GM12878 (cell line): ENCODE results near the gene TCF7L1. TPM values are rescaled to one million over a fixed set of nuclear protein-coding genes. Genes with fewer than 3 reads are reported as not detected.

Source experiments
- ATAC-seq: fragments of 200-7000 bp; cut with Tn5 transposase; 3 replicates; pipeline ENCODE4 v1.9.1; 2020; ENCODE audit warnings: mild to moderate bottlenecking, moderate library complexity
- BruUV-seq: library from RNA; stranded (reverse); fragments of 400-500 nt; replicated peaks from 2 replicates; lab custom pipeline; 2021; lab: Mats Ljungman, UMichigan
- CTCF ChIA-PET: fragments of 300-600 bp; sonication (Branson Sonifier 250); formaldehyde crosslinking; extraction: SDS; loops from one replicate; lab custom pipeline; 2021; ENCODE audit warnings: inconsistent platforms; lab: Yijun Ruan, JAX
- POLR2A ChIA-PET: fragments of 350-600 bp; formaldehyde crosslinking; extraction: SDS; loops from one replicate; lab custom pipeline; 2021; ENCODE audit warnings: inconsistent platforms; lab: Charles Lee
- RAD21 ChIA-PET: fragments of 300-600 bp; sonication (Branson Sonifier 250); formaldehyde crosslinking; loops from one replicate; lab custom pipeline; 2023; ENCODE audit warnings: antibody characterized with exemption; ENCODE audit not compliant: unreplicated experiment; lab: Charles Lee
- SMC1A ChIA-PET: fragments of 300-600 bp; sonication (Branson Sonifier 250); formaldehyde crosslinking; loops from one replicate; lab custom pipeline; 2023; ENCODE audit not compliant: unreplicated experiment, uncharacterized antibody; lab: Charles Lee
- DNase-seq: peaks from one replicate; pipeline ENCODE4 v3.0.0-alpha.2; 2011; ENCODE audit warnings: low read depth, low spot score
- FAIRE-seq: peaks from 3 replicates; lab custom pipeline; 2011; peaks lifted over from hg19 to GRCh38; lab: Jason Lieb, UNC
- H2AFZ ChIP-seq: 2 replicates; pipeline ENCODE4 v1.6.0; 2011; ENCODE audit warnings: low read depth, low read length, control low read depth; ENCODE audit not compliant: control insufficient read depth
- H3K27ac ChIP-seq: 2 replicates; pipeline ENCODE4 v1.5.1; 2011; ENCODE audit warnings: control low read depth; ENCODE audit not compliant: control insufficient read depth, insufficient read depth
- H3K27me3 ChIP-seq, 2 experiments: replicated peaks in 1 of 2; 2 replicates each; pipeline versions ENCODE4 v1.6.0 to v1.6.1; 2011; ENCODE audit warnings: low read length in 1 of 2; ENCODE audit not compliant: control insufficient read depth in 2 of 2, insufficient read depth in 2 of 2
- H3K36me3 ChIP-seq, 2 experiments: 2 replicates each; pipeline ENCODE4 v1.5.1; 2011; ENCODE audit warnings: low read length in 1 of 2; ENCODE audit not compliant: control insufficient read depth in 2 of 2, insufficient read depth in 2 of 2
- H3K4me1 ChIP-seq: 2 replicates; pipeline ENCODE4 v1.6.1; 2011; ENCODE audit warnings: mild to moderate bottlenecking, low read length, moderate library complexity, mixed read lengths; ENCODE audit not compliant: control insufficient read depth, insufficient read depth
- H3K4me2 ChIP-seq: 2 replicates; pipeline ENCODE4 v1.6.0; 2011; ENCODE audit warnings: control low read depth; ENCODE audit not compliant: control insufficient read depth, insufficient read depth
- H3K4me3 ChIP-seq: fragments of 200-600 bp; sonication (generic); 2 replicates; pipeline ENCODE4 v1.5.1; 2016
- H3K79me2 ChIP-seq: 2 replicates; pipeline ENCODE4 v1.6.0; 2011; ENCODE audit warnings: low read length; ENCODE audit not compliant: control insufficient read depth, insufficient read depth
- H3K9ac ChIP-seq: 2 replicates; pipeline ENCODE4 v1.8.0; 2011; ENCODE audit warnings: low read length, control low read depth, mixed read lengths; ENCODE audit not compliant: control insufficient read depth, insufficient read depth
- H3K9me3 ChIP-seq: replicated peaks from 3 replicates; pipeline ENCODE4 v1.5.1; 2011; ENCODE audit warnings: mild to moderate bottlenecking, low read length; ENCODE audit not compliant: control insufficient read depth, insufficient read depth
- H4K20me1 ChIP-seq: 2 replicates; pipeline ENCODE4 v1.6.0; 2011; ENCODE audit not compliant: control insufficient read depth, insufficient read depth
- ATF2 ChIP-seq: IDR thresholded peaks from 2 replicates; pipeline ENCODE4 v1.6.1; 2012; ENCODE audit warnings: low read length, inconsistent platforms
- CHD1 ChIP-seq: IDR thresholded peaks from 2 replicates; pipeline ENCODE4 v1.6.1; 2012; ENCODE audit warnings: low read depth, low read length, improper control_type of control experiment
- CREB1 ChIP-seq: IDR thresholded peaks from 2 replicates; pipeline ENCODE4 v1.6.1; 2012; ENCODE audit warnings: low read depth, mild to moderate bottlenecking, inconsistent platforms
- MYB ChIP-seq: fragments of 150-350 bp; IDR thresholded peaks from 2 replicates; pipeline ENCODE4 v1.6.1; 2014; ENCODE audit warnings: mild to moderate bottlenecking, low read depth, low read length, borderline replicate concordance
- NFXL1 ChIP-seq: fragments of 450-650 bp; IDR thresholded peaks from 2 replicates; pipeline ENCODE4 v1.6.1; 2017; ENCODE audit warnings: antibody characterized with exemption, mild to moderate bottlenecking, borderline replicate concordance
- PML ChIP-seq: IDR thresholded peaks from 2 replicates; pipeline ENCODE4 v1.6.1; 2012; ENCODE audit warnings: low read length, inconsistent platforms
- SPI1 ChIP-seq: IDR thresholded peaks from 2 replicates; pipeline ENCODE4 v1.6.1; 2011; ENCODE audit warnings: low read depth, mild to moderate bottlenecking, low read length, moderate library complexity, borderline replicate concordance; ENCODE audit not compliant: insufficient read depth
- TCF7 ChIP-seq: IDR thresholded peaks from 2 replicates; pipeline ENCODE4 v1.6.1; 2014; ENCODE audit warnings: antibody characterized with exemption, borderline replicate concordance
- USF1 ChIP-seq: IDR thresholded peaks from 2 replicates; pipeline ENCODE4 v1.6.1; 2011; ENCODE audit warnings: borderline replicate concordance, low read depth, mild to moderate bottlenecking, moderate library complexity, mixed read lengths, low read length; ENCODE audit not compliant: insufficient read depth; ENCODE audit errors: extremely low read length
- YBX1 ChIP-seq: fragments of 450-650 bp; IDR thresholded peaks from 2 replicates; pipeline ENCODE4 v1.6.1; 2016; ENCODE audit warnings: antibody characterized with exemption
- WGBS: methylation state at CpG from one replicate; pipeline ENCODE4 v1.1.6; 2016; ENCODE audit warnings: low lambda C conversion rate; ENCODE audit not compliant: insufficient replicate concordance, insufficient coverage; ENCODE audit errors: missing lambda C conversion rate; 5-methylcytosine and 5-hydroxymethylcytosine counted together
- in situ Hi-C: fragments of 300-500 bp; cut with MboI; formaldehyde crosslinking; loops from 9 replicates; pipeline ENCODE4 v1.14.3; 2018; ENCODE audit warnings: mixed read lengths
- intact Hi-C: fragments of 100-400 bp; cut with micrococcal nuclease; formaldehyde crosslinking; loops from one replicate; pipeline ENCODE4 v1.14.2; 2022; ENCODE audit not compliant: unreplicated experiment
- polyA plus RNA-seq, 11 experiments: library from polyadenylated mRNA; depleted of rRNA in 4 of 11; unstranded in 6 of 11; stranded (reverse) in 5 of 11; fragments of >200 nt; fragmentation: Nextera tagmentation in 4 of 11; fragmentation: Illumina TruSeq in 1 of 11; extraction: Ambion mirVana in 4 of 11; extraction: Trizol in 1 of 11; gene quantifications; 1 replicate in 1 of 11; 2 replicates in 10 of 11; pipeline versions ENCODE4 v1.2.1 to v1.2.3, GENCODE V29; 2011 to 2016; ENCODE audit warnings: inconsistent platforms in 2 of 11, missing spikeins in 2 of 11, low read depth in 1 of 11
- total RNA-seq, 4 experiments: library from RNA; depleted of rRNA in 3 of 4; stranded (reverse); fragments of >200 nt in 3 of 4; fragmentation: Illumina TruSeq in 1 of 4; extraction: Trizol in 1 of 4; gene quantifications; 2 replicates each; pipeline versions ENCODE4 v1.2.1 to v1.2.3, GENCODE V29; 2013 to 2021
- TF ChIP-seq, protein P1 (sequence below): IDR thresholded peaks from 2 replicates; pipeline ENCODE4 v1.6.1; 2012; ENCODE audit warnings: low read depth, low read length, improper control_type of control experiment
- TF ChIP-seq, protein P2 (sequence below): IDR thresholded peaks from 2 replicates; pipeline ENCODE4 v1.6.1; 2011; ENCODE audit warnings: low read depth, low read length, improper control_type of control experiment, borderline replicate concordance
- TF ChIP-seq, protein P3 (sequence below): IDR thresholded peaks from 2 replicates; pipeline ENCODE4 v1.6.1; 2012; ENCODE audit warnings: mild to moderate bottlenecking, low read depth, low read length

The TCF7L1 gene
- total and polyA plus RNA-seq, 10 of the 15 experiments (the other 5 are each of a cell fraction or from before 2014, with no cell fraction given), result 0.03 to 0.11 (median 0.10) TPM; not detected in 7

DNA sequence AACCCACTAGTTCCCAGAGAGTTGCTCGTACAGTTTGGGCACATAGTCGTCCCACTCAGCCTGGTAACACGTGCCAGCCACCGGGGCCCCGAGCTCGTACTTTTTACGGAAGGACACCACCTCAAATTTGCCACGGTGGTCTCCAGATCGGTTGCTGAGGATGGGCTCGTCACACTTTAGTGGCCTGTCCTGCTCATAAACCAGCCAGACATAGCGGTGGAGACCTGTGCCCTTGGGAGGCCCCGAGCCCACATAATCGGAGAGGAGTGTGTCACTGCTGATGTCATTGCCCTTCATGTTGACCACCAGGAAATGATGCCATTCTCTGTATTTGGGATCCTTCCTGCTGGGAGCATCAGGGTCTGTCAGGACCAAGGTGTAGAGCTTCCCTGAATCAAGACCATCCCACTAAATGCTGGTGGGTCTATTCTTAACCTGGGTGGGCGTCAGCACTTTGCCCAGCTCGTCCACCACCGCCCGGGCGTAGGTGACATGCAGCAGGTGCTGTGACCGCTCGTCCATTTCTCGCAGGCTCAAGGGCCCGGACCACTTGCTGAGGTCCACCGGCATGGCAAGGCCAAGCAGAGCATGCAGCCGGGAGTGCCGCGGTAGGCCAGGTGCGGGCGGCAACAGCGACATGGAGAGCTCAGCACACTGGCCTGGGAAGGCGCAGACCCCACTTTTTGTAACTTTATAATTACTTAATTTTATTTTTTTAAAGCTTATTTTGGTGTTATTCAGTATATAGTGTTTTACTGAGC lies 208.3 kb downstream of the TCF7L1 start:
- no peak overlapping the region for H3K27ac ChIP-seq
- no TSS peak for BruUV-seq

More for the DNA sequence above, 208.3 kb downstream of the TCF7L1 start:
- SMC1A ChIA-PET, result interaction anchor here (1.1 kb wide), 1 partner anchor 10 kb away, joined by 4 read pairs; no protein-coding TSS in a partner anchor
- Histone ChIP-seq H3K4me3 (no peak overlapping the region), H3K4me1 (no peaks in the 10 kb centered on the region), H3K79me2 (no peaks in the 10 kb centered on the region), H4K20me1 (no peaks in the 10 kb centered on the region), H3K4me2 (no peak overlapping the region), H3K9me3 (no peaks in the 10 kb centered on the region), H2AFZ (no peak overlapping the region), H3K27me3 (no peaks in the 10 kb centered on the region; a peak in 1 of 4 replicates), H3K36me3 (peaks cover 0 to 2% of the 10 kb centered on the region in 2 experiments; a peak in 3 of 4 replicates), H3K9ac (no peak overlapping the region)
- POLR2A ChIA-PET, result no interaction called here
- DNase-seq (no peak), ATAC-seq (no peak), FAIRE-seq (no peak)
- TF ChIP-seq, protein P1, sequence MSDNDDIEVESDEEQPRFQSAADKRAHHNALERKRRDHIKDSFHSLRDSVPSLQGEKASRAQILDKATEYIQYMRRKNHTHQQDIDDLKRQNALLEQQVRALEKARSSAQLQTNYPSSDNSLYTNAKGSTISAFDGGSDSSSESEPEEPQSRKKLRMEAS, result no peak
- TF ChIP-seq YBX1 (no peak), PML (no peak), MYB (no peak), TCF7 (no peak), ATF2 (no peak), SPI1 (no peak), CREB1 (no peak), USF1 (no peak), CHD1 (no peak), NFXL1 (no peak)
- TF ChIP-seq, protein P2, sequence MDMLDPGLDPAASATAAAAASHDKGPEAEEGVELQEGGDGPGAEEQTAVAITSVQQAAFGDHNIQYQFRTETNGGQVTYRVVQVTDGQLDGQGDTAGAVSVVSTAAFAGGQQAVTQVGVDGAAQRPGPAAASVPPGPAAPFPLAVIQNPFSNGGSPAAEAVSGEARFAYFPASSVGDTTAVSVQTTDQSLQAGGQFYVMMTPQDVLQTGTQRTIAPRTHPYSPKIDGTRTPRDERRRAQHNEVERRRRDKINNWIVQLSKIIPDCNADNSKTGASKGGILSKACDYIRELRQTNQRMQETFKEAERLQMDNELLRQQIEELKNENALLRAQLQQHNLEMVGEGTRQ, result no peak
- TF ChIP-seq, protein P3, sequence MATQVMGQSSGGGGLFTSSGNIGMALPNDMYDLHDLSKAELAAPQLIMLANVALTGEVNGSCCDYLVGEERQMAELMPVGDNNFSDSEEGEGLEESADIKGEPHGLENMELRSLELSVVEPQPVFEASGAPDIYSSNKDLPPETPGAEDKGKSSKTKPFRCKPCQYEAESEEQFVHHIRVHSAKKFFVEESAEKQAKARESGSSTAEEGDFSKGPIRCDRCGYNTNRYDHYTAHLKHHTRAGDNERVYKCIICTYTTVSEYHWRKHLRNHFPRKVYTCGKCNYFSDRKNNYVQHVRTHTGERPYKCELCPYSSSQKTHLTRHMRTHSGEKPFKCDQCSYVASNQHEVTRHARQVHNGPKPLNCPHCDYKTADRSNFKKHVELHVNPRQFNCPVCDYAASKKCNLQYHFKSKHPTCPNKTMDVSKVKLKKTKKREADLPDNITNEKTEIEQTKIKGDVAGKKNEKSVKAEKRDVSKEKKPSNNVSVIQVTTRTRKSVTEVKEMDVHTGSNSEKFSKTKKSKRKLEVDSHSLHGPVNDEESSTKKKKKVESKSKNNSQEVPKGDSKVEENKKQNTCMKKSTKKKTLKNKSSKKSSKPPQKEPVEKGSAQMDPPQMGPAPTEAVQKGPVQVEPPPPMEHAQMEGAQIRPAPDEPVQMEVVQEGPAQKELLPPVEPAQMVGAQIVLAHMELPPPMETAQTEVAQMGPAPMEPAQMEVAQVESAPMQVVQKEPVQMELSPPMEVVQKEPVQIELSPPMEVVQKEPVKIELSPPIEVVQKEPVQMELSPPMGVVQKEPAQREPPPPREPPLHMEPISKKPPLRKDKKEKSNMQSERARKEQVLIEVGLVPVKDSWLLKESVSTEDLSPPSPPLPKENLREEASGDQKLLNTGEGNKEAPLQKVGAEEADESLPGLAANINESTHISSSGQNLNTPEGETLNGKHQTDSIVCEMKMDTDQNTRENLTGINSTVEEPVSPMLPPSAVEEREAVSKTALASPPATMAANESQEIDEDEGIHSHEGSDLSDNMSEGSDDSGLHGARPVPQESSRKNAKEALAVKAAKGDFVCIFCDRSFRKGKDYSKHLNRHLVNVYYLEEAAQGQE, result no peak
- CTCF ChIA-PET, result no interaction called here
- in situ Hi-C loops, result no loop called here
- RAD21 ChIA-PET, result no interaction called here
- 92% methylated on average over 28 of the region's 30 CpGs for WGBS
- intact Hi-C loops, result no loop called here
